Activated T-helper 17 cell treated with anti-CD3 and anti-CD28 coated beads, Interleukin-2, amount 50 U/mL, for 72 hours (primary cell): ENCODE results near the gene EMD. TPM values are rescaled to one million over a fixed set of nuclear protein-coding genes. Genes with fewer than 3 reads are reported as not detected.

ENCODE experiments used
- ATAC-seq: fragments of 150-1000 bp; cut with Tn5 transposase; replicated peaks from 2 replicates; pipeline ENCODE4 v1.10.0; 2021; ENCODE audit warnings: mild to moderate bottlenecking, moderate library complexity
- H3K27ac Mint-ChIP-seq: one replicate; pipeline ENCODE4 v1.8.0; 2022; ENCODE audit warnings: mixed read lengths
- H3K27me3 Mint-ChIP-seq: one replicate; pipeline ENCODE4 v1.8.0; 2022; ENCODE audit warnings: mixed read lengths
- H3K36me3 Mint-ChIP-seq: one replicate; pipeline ENCODE4 v1.8.0; 2022; ENCODE audit warnings: low read depth, mild to moderate bottlenecking, mixed read lengths
- H3K4me1 Mint-ChIP-seq: one replicate; pipeline ENCODE4 v1.8.0; 2022; ENCODE audit warnings: mixed read lengths
- H3K4me3 Mint-ChIP-seq: one replicate; pipeline ENCODE4 v1.8.0; 2022; ENCODE audit warnings: mild to moderate bottlenecking, mixed read lengths
- H3K9me3 Mint-ChIP-seq: one replicate; pipeline ENCODE4 v1.8.0; 2022; ENCODE audit warnings: mixed read lengths
- total RNA-seq, 2 donors: library from RNA; stranded (reverse); gene quantifications; one replicate each; pipeline ENCODE4 v1.2.3, GENCODE V29; 2022

The EMD gene
- total RNA-seq, 2 donors from 2014 or later: 86.5 to 87.5 TPM

DNA sequence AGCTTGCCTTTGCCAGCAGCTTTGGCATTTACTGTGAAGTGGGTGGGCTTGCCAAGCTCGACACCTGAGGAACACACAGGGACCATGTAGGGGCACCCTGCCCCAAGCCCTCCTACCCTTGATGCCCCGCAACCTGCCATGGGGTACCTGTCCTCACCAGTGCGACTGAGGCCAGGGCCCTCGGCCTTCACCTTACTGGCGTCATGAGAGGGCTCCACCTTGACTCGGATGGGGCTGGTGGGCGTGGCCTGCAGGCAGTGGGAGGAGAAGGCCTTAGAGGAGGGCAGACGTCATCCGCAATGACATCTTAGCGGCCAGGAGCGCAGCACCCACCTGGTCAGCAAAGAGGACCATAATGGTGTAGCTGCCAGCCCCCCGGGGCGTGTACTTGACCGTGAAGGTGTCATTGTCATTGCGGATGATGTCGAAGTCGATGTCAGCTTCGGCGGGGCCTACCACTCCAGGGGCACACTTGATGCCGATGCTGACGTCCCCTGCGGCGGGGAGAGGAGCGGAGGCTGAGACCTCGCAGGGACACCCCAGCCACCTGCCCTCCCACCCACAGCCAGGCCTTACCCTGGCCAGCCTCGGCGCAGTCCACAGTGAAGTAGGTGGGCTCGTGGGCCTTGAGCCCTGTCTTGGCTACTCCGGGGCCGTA, 16.9 kb upstream of the EMD start:
- Mint-ChIP-seq H3K36me3 (peaks cover 90% of the 10 kb centered on the region), H3K4me3 (peak overlapping the region; percentile 22), H3K27ac (no peak overlapping the region), H3K9me3 (no peaks in the 10 kb centered on the region), H3K4me1 (no peaks in the 10 kb centered on the region), H3K27me3 (no peaks in the 10 kb centered on the region)
- no peak for ATAC-seq

DNA sequence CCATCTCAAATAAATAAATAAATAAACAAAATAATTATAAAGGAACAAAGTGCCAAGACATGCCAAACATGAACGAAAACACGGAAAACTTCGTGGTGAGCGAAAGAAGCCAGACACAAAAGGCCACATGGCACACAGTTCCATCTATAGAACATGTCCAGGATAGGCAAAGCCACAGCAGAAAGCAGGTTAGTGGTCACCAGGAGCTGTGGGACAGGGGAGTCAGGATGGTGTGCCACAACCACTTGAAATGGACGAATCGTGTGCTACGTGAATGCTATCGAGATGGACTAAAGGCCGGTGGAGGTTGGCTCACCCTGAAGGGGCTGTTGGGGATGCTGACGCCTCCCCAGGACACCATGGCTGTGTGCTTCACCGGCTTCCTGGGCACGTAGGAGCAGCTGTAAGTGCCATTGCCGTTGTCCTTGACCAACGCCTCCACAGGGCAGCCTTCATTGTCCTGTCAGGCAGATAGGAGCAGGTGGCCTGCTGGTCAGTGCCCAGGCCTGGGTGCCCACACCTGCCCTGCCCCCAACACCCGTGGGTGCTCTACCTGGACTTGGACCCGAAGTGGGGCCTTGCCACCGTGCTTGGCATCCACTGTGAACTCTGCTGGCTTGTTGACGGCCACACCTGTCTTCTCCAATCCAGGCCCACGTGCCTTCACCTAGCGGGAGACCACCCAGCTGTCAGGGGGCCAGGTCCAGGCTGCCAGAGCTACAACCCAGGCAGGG, 15.2 kb upstream of the EMD start:
- H3K27ac Mint-ChIP-seq: no peak overlapping the region

DNA sequence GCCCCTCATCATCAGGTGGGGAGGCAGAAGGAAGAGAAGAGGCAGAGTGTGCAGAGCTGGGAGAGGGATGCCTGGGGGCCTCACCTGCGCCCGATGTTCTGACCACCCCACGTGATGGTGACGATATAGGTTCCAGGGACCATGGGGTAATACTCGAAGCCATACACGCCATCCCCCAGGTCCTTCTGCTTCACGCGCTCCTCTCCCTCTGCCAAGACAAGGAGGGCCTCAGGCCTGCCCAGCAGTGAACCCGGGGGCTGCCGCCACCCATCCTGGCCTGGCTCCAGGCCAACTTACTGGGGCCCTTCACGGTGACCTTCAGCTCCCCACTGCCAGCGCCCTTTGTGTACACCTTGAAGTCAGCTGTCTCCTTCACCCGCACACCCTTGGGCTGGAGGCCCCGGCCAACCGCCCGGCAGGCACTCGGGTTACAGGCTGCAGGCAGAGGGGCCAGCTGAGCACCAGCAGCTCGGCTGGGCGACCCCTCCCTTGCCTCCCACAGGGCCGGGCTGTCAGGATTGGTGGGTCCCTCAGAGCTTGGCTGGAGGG, 14.0 kb upstream of the EMD start:
- H3K36me3 Mint-ChIP-seq: peaks cover 89% of the 10 kb centered on the region
- H3K27me3 Mint-ChIP-seq: no peaks in the 10 kb centered on the region

More for the DNA sequence above, 15.2 kb upstream of the EMD start:
- no peaks in the 10 kb centered on the region for H3K4me1 Mint-ChIP-seq
- no peaks in the 10 kb centered on the region for H3K9me3 Mint-ChIP-seq
- H3K4me3 Mint-ChIP-seq: no peak overlapping the region
- H3K27me3 Mint-ChIP-seq: no peaks in the 10 kb centered on the region
- peaks cover 88% of the 10 kb centered on the region for H3K36me3 Mint-ChIP-seq
- no peak for ATAC-seq

DNA sequence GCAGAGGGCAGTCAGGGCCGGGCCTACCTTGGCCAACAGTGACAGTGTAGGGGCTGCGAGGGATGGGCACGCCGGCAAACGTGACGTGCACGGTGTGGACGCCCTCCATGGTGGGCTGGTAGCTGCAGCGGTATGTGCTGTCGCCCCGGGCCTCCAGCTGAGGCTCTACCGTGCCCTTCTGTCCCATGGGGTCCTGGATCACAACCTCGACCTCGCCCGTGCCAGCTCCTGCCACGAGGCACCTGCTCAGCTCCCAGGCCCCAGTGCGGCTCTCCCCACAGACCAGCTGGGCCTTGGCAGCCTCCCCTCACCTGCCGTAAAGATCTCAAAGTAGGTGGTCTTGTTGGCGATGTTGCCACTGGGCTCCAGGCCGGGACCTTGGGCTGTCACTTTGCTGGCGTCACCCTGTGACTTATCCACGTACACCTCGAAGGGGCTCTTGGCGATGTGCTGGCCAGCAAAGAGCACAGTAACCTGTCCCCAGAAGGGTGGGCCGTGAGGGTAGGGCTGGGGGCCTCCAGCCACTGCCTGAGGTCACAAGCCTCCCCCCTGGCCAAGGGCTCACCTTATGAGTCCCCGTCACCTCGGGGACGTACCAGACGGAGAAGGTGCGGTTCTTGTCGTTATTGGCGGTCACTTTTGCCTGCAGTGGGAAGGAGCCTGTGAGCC, 13.0 kb upstream of the EMD start:
- Mint-ChIP-seq H3K36me3 (peaks cover 86% of the 10 kb centered on the region), H3K4me3 (no peak overlapping the region), H3K27ac (no peak overlapping the region), H3K27me3 (no peaks in the 10 kb centered on the region), H3K4me1 (no peaks in the 10 kb centered on the region), H3K9me3 (no peaks in the 10 kb centered on the region)
- no peak for ATAC-seq

More for the DNA sequence above, 14.0 kb upstream of the EMD start:
- Mint-ChIP-seq H3K27ac (peak overlapping the region; percentile 59), H3K9me3 (no peaks in the 10 kb centered on the region), H3K4me1 (no peaks in the 10 kb centered on the region), H3K4me3 (peak overlapping the region; percentile 33)
- ATAC-seq: no peak

DNA sequence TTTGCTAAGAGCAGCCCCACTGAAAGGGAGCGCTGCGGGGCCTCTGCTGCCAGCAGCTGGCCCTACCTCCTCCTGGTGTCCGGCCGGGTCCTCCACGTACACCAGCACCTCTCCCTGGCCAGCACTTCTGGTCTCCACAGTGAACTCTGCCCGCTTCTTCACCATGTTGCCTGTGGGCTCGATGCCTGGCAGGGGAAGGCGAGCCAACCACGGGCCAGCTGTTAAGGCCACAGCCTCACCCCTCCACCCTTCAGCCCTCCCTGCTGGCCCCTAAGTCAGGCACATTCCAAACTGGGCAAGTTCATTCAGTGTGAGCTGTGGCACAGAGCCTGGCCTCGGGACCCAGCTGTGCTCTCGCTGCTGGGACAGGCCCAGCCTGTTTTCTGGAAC, 12.4 kb upstream of the EMD start:
- H3K27ac Mint-ChIP-seq: no peak overlapping the region
- peaks cover 82% of the 10 kb centered on the region for H3K36me3 Mint-ChIP-seq
- H3K9me3 Mint-ChIP-seq: no peaks in the 10 kb centered on the region
- H3K27me3 Mint-ChIP-seq: no peaks in the 10 kb centered on the region
- H3K4me3 Mint-ChIP-seq: no peak overlapping the region
- no peaks in the 10 kb centered on the region for H3K4me1 Mint-ChIP-seq
- ATAC-seq: no peak

DNA sequence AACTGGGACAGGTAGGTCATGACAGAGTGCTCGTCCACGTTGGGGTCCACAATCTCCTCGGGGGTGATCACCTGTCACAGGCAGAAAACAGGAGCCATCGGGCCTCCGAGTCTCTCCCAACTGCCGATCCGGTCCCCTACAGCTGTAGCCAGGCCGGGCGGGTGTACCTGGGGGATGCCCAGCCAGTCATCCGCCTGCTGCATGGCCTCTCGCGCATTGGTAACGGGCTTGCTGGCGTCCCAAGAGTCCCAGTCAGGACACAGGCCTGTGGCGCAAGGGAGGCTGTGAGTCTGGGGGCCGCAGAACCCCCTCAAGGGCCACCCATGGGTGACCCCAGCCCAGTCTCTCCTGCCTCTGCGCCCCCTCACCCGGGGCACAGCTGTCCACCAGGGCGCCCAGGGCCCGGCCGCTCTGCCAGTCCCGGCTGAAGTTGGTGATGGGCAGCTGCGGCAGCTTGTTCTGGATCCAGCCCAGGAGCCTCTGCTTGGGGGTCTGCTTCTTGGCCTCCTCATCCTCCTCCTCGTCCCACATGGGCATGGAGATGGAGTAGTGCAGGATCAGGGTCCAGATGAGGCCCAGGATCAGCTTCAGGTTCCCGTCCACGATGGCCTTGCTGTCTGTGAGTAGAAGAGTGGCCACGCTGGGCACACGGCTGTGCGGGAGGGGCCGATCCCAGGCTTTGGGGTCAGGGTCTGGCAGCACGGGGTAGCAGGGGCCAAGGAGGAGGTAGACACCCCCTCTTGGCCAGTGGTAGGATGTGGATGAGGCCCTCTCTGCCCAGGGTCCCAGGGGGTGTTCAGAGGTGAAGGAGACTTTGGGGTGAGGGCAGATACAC, 11.4 kb upstream of the EMD start:
- no peak for ATAC-seq
- Mint-ChIP-seq H3K27me3 (no peaks in the 10 kb centered on the region), H3K27ac (peak overlapping the region; percentile 90), H3K9me3 (no peaks in the 10 kb centered on the region), H3K4me3 (peak overlapping the region; percentile 84), H3K36me3 (peaks cover 75% of the 10 kb centered on the region), H3K4me1 (no peaks in the 10 kb centered on the region)

DNA sequence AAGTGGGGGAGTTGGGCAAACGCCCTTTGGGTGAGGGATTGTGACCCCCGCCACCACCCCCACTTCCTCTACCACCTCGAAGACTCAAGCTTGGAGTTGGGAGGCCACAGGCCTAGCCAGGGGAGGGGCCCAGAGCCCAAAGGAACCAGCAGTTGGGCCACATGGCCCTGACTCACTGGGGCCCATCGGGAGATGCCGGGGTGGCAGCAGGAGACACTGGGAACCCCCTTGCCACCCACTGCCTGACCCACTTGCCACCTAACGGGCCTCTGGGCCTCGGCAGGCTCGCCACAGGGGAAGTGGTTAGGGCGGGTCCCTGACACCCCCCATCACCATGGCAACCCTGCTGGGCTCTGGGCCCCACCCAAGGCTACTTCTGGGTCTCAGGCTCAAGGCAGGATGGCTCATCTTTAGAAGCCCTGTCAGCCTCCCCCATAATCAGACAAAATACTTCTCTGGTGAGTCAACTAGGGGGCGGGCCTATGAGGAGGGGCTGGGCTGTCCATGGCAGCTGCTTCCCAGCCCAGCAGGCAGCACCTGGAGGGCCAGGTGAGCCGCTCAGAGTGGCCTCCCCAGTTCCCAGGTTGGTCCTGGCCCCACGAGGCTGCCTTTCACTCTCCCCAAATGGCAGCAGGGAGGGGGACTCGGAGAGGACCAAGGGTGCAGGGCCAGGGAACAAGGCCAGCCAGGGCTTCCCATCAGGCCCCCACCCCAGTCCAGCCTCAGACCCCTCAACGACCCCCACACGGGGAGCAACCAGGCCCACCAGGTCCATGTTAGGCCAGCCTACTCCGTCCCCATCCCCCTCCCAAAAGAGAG, 10.3 kb upstream of the EMD start:
- ATAC-seq: peak; percentile 74
- H3K4me3 Mint-ChIP-seq: peak overlapping the region; percentile 84
- no peaks in the 10 kb centered on the region for H3K27me3 Mint-ChIP-seq
- H3K4me1 Mint-ChIP-seq: no peaks in the 10 kb centered on the region
- H3K27ac Mint-ChIP-seq: peak overlapping the region; percentile 90
- H3K9me3 Mint-ChIP-seq: no peaks in the 10 kb centered on the region
- H3K36me3 Mint-ChIP-seq: peaks cover 64% of the 10 kb centered on the region

DNA sequence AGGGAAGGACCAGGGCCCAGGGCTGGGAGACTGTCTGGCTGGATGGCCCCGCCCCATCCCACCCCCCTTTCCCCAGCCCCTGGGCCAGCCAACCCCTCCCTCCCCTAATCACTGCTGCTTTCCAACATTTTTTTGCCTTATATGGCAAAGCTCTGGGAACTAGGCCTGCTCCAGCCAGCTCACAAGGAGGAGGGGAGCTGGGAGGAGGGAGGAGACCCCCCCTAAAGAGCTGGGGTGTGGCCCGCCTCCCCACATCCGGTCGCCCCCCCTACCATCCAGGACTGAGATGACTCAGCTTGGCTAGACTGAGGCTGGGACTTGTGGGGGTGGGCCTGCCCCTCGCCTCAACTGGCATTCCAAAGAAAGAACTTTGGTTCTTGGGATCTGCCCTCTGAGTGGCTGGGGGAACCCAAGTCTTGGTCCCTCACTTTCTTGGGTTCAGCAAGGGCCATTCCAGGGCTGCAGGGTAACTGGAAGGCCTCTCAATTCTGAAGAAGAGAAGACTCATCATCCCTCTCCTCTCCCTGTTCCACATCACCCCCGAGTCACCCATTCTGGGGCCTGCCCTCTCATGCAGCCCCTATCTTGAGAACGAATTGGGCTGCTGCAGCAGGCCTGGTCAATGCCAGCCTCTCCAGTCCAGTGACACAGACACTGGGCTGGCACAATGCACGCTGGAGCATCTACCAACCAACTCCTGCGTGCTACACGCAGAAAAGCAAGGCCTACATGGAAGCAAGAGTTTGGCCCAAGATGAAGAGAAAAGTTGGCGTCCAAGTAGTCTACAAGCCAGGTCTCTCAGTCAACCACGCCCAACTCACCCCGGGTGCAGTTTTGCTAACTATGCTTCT, 9.4 kb upstream of the EMD start:
- Mint-ChIP-seq H3K9me3 (no peaks in the 10 kb centered on the region), H3K4me1 (no peaks in the 10 kb centered on the region), H3K36me3 (peaks cover 56% of the 10 kb centered on the region), H3K4me3 (peak overlapping the region; percentile 84), H3K27me3 (no peaks in the 10 kb centered on the region), H3K27ac (peak overlapping the region; percentile 78)
- peak; percentile 18 for ATAC-seq

DNA sequence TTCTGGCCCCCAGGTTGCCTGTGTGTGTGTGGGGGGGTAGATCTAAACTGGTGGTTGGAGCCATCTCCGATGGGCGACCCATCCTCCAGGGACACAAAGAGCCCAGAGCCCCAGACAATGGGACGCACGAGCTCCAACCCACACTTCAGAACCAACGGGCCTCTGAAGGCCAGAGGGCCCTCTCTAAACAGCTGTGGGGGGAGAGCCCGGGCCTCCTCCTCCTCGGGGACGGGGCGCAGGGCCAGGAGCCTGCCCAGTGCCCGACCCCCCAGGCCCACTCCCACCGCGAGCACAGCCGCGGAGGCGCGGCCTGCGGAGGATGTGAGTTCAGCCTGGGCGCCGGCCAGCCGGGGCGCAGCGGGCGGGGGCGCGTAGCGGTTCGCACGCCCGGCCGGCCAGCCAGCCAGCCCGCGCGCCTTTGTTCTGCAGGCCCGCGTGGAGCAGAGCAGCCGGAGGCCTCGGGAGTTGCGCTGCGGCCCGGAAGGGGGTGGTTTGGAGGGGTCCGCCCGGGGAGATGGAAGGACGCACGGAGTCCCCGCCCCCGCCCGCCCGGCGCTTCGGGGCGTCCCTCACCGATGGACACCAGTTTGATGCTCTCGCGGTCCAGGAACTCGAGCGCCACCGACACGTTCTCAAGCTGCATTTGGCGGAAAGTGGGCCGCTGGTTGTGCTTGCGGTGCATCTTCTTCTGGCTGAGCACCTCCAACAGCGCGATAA, 8.6 kb upstream of the EMD start:
- no peaks in the 10 kb centered on the region for H3K27me3 Mint-ChIP-seq
- H3K4me1 Mint-ChIP-seq: no peaks in the 10 kb centered on the region
- peaks cover 49% of the 10 kb centered on the region for H3K36me3 Mint-ChIP-seq
- ATAC-seq: no peak
- peak overlapping the region; percentile 84 for H3K4me3 Mint-ChIP-seq
- H3K9me3 Mint-ChIP-seq: no peaks in the 10 kb centered on the region
- H3K27ac Mint-ChIP-seq: peak overlapping the region; percentile 78

DNA sequence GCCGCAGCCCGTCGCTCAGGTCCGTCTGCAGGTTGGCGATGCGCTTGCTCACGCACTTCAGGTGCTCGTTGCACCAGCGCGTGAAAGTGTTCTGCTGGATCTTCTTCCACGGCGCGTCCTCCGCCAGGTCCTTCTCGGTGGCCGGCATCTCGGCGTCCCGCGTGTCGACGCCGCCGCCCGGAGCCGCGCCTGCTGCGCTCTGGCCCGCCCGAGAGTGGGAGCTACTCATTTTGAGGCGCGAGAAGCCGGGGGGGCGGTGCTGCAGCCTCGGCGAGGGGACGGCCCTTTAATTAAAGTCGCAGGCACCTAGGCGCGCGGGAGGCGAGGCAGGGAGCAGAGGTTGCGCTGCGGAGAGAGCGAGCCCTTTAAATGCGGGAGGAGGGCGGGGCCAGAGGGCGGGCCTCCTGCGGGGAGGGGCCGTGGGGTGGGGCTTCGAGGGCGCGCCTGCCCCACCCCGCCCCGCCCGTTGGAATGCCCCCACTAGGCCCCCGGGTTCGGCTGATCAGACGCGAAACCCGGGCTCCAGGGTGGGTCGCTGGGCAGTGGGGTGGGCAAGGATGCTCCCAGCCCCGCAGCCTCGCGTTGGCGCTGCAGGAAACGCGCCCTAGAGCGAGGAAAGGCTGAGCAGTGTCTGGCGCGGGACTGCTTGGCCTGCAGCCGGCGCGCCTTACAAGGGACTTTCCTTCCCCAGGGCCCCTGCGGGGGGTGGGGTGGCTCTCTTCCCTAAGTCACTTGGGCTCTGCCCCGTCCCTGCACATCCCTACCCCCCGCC, 7.9 kb upstream of the EMD start:
- Mint-ChIP-seq H3K27me3 (no peaks in the 10 kb centered on the region), H3K36me3 (peaks cover 43% of the 10 kb centered on the region), H3K9me3 (no peaks in the 10 kb centered on the region), H3K4me1 (no peaks in the 10 kb centered on the region), H3K4me3 (peak overlapping the region; percentile 84), H3K27ac (no peak overlapping the region)
- peak; percentile 54 for ATAC-seq

DNA sequence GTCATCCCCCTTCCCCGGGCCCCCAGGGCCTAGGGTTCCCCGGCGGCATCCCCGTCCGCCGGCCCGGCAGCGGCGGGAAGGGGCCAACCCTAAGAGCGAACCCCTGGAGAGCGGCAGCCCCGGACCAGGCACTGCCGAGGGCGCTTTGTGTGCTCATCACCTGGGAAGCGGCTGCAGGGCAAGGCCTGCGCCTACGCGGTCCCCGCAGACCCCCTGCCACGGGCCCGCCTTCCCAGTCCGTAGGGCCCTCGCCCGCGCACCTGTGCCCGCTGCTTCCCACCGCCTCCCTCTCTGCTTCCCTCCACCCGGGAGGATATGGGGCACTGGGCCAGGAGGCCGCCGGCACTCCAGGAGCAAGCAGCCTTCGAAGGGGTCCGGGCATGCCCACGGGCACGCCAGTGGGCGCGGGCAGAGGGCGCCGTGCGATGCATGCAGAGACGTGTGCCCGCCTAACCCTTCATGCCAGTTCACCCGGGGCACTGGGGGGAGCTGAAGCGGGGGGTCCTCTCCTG, 7.2 kb upstream of the EMD start:
- H3K27ac Mint-ChIP-seq: no peak overlapping the region
- no peaks in the 10 kb centered on the region for H3K9me3 Mint-ChIP-seq
- H3K36me3 Mint-ChIP-seq: peaks cover 36% of the 10 kb centered on the region
- peak overlapping the region; percentile 84 for H3K4me3 Mint-ChIP-seq
- no peaks in the 10 kb centered on the region for H3K4me1 Mint-ChIP-seq
- H3K27me3 Mint-ChIP-seq: no peaks in the 10 kb centered on the region
- no peak for ATAC-seq
